Measurements from ENCODE around the gene GALNT10. TPM values are rescaled to one million over a fixed set of nuclear protein-coding genes. Genes with fewer than 3 reads are reported as not detected.

Gene GALNT10
- total and polyA plus RNA-seq, 9 of the 15 experiments (the other 6 are each of a cell fraction or from before 2014, with no cell fraction given) = 4.6 to 37.1 (median 13.3) TPM

DNA sequence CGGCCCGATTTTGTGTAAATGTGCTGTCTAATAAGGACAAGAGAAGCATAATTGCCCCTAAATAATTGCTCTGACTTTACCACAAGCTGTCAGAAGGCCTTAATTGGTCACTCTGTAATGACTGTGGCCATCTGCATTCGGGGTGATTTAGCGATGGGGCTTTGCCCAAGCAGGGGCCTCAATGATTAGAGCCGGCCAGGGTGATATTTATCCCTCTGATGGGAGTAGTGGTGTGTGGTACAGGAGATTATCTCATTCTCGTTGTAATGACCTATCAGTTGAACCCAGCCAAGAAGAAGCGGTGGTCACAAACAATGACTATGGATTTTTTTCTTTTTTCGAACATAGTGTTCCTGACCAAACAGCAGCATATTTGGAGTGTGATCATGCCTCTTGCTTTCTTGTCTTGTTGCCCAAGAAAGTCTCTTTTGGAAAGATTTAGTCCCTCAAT is 183.2 kb downstream of the GALNT10 start (continued):
- TF ChIP-seq, protein P1, sequence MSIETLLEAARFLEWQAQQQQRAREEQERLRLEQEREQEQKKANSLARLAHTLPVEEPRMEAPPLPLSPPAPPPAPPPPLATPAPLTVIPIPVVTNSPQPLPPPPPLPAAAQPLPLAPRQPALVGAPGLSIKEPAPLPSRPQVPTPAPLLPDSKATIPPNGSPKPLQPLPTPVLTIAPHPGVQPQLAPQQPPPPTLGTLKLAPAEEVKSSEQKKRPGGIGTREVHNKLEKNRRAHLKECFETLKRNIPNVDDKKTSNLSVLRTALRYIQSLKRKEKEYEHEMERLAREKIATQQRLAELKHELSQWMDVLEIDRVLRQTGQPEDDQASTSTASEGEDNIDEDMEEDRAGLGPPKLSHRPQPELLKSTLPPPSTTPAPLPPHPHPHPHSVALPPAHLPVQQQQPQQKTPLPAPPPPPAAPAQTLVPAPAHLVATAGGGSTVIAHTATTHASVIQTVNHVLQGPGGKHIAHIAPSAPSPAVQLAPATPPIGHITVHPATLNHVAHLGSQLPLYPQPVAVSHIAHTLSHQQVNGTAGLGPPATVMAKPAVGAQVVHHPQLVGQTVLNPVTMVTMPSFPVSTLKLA (conservative IDR thresholded peaks at IDR 0.05) = peak in 1 of 2 experiments; percentile 54; a peak in 1 of 4 replicates
- TF ChIP-seq ZFP91 (CRISPR knock-in tag; IDR thresholded peaks at IDR 0.05) = no peak
- TF ChIP-seq NFE2L1 (tag; IDR thresholded peaks at IDR 0.05; ENCODE audit: borderline replicate concordance, low read depth) = no peak
- peak; percentile 15 for TF ChIP-seq NFYB (IDR thresholded peaks at IDR 0.05; ENCODE audit: extremely low read depth, insufficient read length)
- no peak for TF ChIP-seq SMC3 (conservative IDR thresholded peaks at IDR 0.05; ENCODE audit: insufficient read depth, low read depth, low read length)
- TF ChIP-seq, protein P2, sequence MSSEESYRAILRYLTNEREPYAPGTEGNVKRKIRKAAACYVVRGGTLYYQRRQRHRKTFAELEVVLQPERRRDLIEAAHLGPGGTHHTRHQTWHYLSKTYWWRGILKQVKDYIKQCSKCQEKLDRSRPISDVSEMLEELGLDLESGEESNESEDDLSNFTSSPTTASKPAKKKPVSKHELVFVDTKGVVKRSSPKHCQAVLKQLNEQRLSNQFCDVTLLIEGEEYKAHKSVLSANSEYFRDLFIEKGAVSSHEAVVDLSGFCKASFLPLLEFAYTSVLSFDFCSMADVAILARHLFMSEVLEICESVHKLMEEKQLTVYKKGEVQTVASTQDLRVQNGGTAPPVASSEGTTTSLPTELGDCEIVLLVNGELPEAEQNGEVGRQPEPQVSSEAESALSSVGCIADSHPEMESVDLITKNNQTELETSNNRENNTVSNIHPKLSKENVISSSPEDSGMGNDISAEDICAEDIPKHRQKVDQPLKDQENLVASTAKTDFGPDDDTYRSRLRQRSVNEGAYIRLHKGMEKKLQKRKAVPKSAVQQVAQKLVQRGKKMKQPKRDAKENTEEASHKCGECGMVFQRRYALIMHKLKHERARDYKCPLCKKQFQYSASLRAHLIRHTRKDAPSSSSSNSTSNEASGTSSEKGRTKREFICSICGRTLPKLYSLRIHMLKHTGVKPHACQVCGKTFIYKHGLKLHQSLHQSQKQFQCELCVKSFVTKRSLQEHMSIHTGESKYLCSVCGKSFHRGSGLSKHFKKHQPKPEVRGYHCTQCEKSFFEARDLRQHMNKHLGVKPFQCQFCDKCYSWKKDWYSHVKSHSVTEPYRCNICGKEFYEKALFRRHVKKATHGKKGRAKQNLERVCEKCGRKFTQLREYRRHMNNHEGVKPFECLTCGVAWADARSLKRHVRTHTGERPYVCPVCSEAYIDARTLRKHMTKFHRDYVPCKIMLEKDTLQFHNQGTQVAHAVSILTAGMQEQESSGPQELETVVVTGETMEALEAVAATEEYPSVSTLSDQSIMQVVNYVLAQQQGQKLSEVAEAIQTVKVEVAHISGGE (CRISPR knock-in tag; IDR thresholded peaks at IDR 0.05) = peak in 1 of 3 experiments; percentile 73; a peak in 2 of 6 replicates
- TF ChIP-seq, protein P3, sequence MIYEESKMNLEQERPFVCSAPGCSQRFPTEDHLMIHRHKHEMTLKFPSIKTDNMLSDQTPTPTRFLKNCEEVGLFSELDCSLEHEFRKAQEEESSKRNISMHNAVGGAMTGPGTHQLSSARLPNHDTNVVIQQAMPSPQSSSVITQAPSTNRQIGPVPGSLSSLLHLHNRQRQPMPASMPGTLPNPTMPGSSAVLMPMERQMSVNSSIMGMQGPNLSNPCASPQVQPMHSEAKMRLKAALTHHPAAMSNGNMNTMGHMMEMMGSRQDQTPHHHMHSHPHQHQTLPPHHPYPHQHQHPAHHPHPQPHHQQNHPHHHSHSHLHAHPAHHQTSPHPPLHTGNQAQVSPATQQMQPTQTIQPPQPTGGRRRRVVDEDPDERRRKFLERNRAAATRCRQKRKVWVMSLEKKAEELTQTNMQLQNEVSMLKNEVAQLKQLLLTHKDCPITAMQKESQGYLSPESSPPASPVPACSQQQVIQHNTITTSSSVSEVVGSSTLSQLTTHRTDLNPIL (CRISPR knock-in tag; IDR thresholded peaks at IDR 0.05) = no peak
- TF ChIP-seq, protein P4, sequence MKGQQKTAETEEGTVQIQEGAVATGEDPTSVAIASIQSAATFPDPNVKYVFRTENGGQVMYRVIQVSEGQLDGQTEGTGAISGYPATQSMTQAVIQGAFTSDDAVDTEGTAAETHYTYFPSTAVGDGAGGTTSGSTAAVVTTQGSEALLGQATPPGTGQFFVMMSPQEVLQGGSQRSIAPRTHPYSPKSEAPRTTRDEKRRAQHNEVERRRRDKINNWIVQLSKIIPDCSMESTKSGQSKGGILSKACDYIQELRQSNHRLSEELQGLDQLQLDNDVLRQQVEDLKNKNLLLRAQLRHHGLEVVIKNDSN (CRISPR knock-in tag; IDR thresholded peaks at IDR 0.05) = no peak
- no peak for TF ChIP-seq ZNF609 (CRISPR knock-in tag; IDR thresholded peaks at IDR 0.05; ENCODE audit: borderline replicate concordance)
- TF ChIP-seq MYC (IDR thresholded peaks at IDR 0.05; ENCODE audit: low read depth, low read length) = 0 out of 2 replicates have a peak, but pooled peaks have one; percentile 27
- no peak for TF ChIP-seq MYC (CRISPR knock-in tag; IDR thresholded peaks at IDR 0.05; ENCODE audit: borderline replicate concordance, low read depth)
- no peak for TF ChIP-seq BDP1 (IDR thresholded peaks at IDR 0.05; ENCODE audit: insufficient read depth, insufficient read length)

All from K562 (cell line).